ENCODE measurements around the gene SLF1. TPM values are rescaled to one million over a fixed set of nuclear protein-coding genes. Genes with fewer than 3 reads are reported as not detected.
A peak's percentile ranks its signal among the peaks of the same experiment; 100 is the strongest.

The SLF1 gene
- total RNA-seq, 1 donor from 2014 or later, result 9.4 TPM

GRCh38 chr5:94675965-94676618, 57.6 kb downstream of the SLF1 start:
- Mint-ChIP-seq H3K27me3 (ENCODE audit: low read depth) (no peaks in the 10 kb centered on the region), H3K36me3 (no peaks in the 10 kb centered on the region), H3K4me1 (peaks cover 15% of the 10 kb centered on the region), H3K27ac (no peak overlapping the region), H3K4me3 (no peak overlapping the region), H3K9me3 (no peaks in the 10 kb centered on the region)
- DNase-seq (ENCODE audit: low spot score in 2 of 2, unreplicated experiment in 2 of 2), result no peak
- TF ChIP-seq, protein P1, sequence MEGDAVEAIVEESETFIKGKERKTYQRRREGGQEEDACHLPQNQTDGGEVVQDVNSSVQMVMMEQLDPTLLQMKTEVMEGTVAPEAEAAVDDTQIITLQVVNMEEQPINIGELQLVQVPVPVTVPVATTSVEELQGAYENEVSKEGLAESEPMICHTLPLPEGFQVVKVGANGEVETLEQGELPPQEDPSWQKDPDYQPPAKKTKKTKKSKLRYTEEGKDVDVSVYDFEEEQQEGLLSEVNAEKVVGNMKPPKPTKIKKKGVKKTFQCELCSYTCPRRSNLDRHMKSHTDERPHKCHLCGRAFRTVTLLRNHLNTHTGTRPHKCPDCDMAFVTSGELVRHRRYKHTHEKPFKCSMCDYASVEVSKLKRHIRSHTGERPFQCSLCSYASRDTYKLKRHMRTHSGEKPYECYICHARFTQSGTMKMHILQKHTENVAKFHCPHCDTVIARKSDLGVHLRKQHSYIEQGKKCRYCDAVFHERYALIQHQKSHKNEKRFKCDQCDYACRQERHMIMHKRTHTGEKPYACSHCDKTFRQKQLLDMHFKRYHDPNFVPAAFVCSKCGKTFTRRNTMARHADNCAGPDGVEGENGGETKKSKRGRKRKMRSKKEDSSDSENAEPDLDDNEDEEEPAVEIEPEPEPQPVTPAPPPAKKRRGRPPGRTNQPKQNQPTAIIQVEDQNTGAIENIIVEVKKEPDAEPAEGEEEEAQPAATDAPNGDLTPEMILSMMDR (IDR thresholded peaks at IDR 0.05; ENCODE audit: unreplicated experiment), result no peak

DNA sequence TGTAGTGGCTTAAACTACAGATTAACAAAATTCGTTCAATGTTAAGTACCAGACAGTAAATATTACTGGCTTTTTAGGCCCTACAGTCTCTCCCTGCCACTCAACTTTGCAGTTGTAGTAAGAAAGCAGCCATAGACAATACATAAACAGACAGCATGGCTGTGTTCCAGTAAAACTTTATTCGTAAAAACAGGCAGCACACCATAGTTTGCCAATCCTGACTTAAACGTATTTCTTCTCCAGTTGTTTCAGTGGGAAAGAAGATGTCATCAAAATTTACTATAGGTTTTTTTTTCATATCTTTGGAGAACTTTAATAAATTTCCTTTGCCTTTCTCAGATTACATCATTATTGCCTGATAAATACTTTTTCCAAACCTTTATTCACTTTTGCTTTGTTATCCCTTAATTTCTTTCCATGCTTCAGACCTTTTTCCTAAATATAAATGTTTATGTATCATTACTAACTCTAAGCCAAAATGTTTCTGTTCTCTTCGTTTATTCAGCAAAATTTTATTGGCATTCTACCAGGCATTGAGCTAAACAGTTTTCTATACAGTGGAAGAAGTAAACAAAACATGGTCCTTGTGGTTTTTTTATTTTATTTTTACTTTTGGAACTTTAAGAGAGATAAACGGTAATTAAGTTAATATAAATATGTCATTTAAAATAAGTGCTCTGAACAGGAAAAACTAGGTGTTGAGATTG, 64.5 kb downstream of the SLF1 start:
- TF ChIP-seq, protein P1 (IDR thresholded peaks at IDR 0.05; ENCODE audit: unreplicated experiment), result no peak
- H3K27ac Mint-ChIP-seq, result no peak overlapping the region
- no peak for DNase-seq (ENCODE audit: low spot score in 2 of 2, unreplicated experiment in 2 of 2)
- no peaks in the 10 kb centered on the region for H3K9me3 Mint-ChIP-seq
- no peaks in the 10 kb centered on the region for H3K27me3 Mint-ChIP-seq (ENCODE audit: low read depth)
- H3K36me3 Mint-ChIP-seq, result peaks cover 7% of the 10 kb centered on the region
- H3K4me3 Mint-ChIP-seq, result no peak overlapping the region
- H3K4me1 Mint-ChIP-seq, result peaks cover 5% of the 10 kb centered on the region

GRCh38 chr5:94689908-94690307, 71.4 kb downstream of the SLF1 start:
- TF ChIP-seq, protein P1 (IDR thresholded peaks at IDR 0.05; ENCODE audit: unreplicated experiment), result no peak
- H3K36me3 Mint-ChIP-seq, result peaks cover 3% of the 10 kb centered on the region
- no peaks in the 10 kb centered on the region for H3K27me3 Mint-ChIP-seq (ENCODE audit: low read depth)
- no peak for DNase-seq (ENCODE audit: low spot score in 2 of 2, unreplicated experiment in 2 of 2)
- H3K4me1 Mint-ChIP-seq, result peaks cover 31% of the 10 kb centered on the region
- H3K27ac Mint-ChIP-seq, result peak overlapping the region; percentile 12
- H3K4me3 Mint-ChIP-seq, result no peak overlapping the region
- H3K9me3 Mint-ChIP-seq, result no peaks in the 10 kb centered on the region

- H3K4me3 Mint-ChIP-seq, result no peak overlapping the region
- no peak for DNase-seq (ENCODE audit: low spot score in 2 of 2, unreplicated experiment in 2 of 2)
- H3K27me3 Mint-ChIP-seq (ENCODE audit: low read depth), result no peaks in the 10 kb centered on the region
- peaks cover 2% of the 10 kb centered on the region for H3K36me3 Mint-ChIP-seq
- no peaks in the 10 kb centered on the region for H3K9me3 Mint-ChIP-seq
- H3K4me1 Mint-ChIP-seq, result peaks cover 33% of the 10 kb centered on the region
- TF ChIP-seq, protein P1 (IDR thresholded peaks at IDR 0.05; ENCODE audit: unreplicated experiment), result no peak
- peak overlapping the region; percentile 59 for H3K27ac Mint-ChIP-seq
Observed at GRCh38 chr5:94690778-94691177, 72.3 kb downstream of the SLF1 start.

GRCh38 chr5:94691291-94691690, 72.8 kb downstream of the SLF1 start:
- TF ChIP-seq, protein P1 (IDR thresholded peaks at IDR 0.05; ENCODE audit: unreplicated experiment), result no peak
- Mint-ChIP-seq H3K4me1 (peaks cover 33% of the 10 kb centered on the region), H3K36me3 (peaks cover 2% of the 10 kb centered on the region), H3K27me3 (ENCODE audit: low read depth) (no peaks in the 10 kb centered on the region), H3K27ac (no peak overlapping the region), H3K9me3 (no peaks in the 10 kb centered on the region), H3K4me3 (no peak overlapping the region)
- no peak for DNase-seq (ENCODE audit: low spot score in 2 of 2, unreplicated experiment in 2 of 2)
